ENCODE results near the gene WDR45B. TPM values are rescaled to one million over a fixed set of nuclear protein-coding genes. Genes with fewer than 3 reads are reported as not detected.

Gene WDR45B
- total RNA-seq, 1 experiment from 2014 or later = 96.5 TPM

- TF ChIP-seq NFE2L1 (CRISPR knock-in tag; IDR thresholded peaks at IDR 0.05) (no peak), E2F5 (CRISPR knock-in tag; IDR thresholded peaks at IDR 0.05) (no peak), PRDM15 (CRISPR knock-in tag; IDR thresholded peaks at IDR 0.05) (no peak)
Observed at GRCh38 chr17:82632451-82632850, 15.8 kb downstream of the WDR45B start (continued).

- H3K36me3 Mint-ChIP-seq = peaks cover 39% of the 10 kb centered on the region
- H3K9me3 Mint-ChIP-seq = no peaks in the 10 kb centered on the region
- H3K4me1 Mint-ChIP-seq = no peaks in the 10 kb centered on the region
- no peaks in the 10 kb centered on the region for H3K27me3 Mint-ChIP-seq (ENCODE audit: low read depth)
- DNase-seq (ENCODE audit: low spot score) = no peak
- TF ChIP-seq ZNF317 (CRISPR knock-in tag; IDR thresholded peaks at IDR 0.05; ENCODE audit: borderline replicate concordance, low read depth) (no peak), ATF2 (CRISPR knock-in tag; IDR thresholded peaks at IDR 0.05; ENCODE audit: borderline replicate concordance, low read depth) (no peak), ZNF512 (CRISPR knock-in tag; IDR thresholded peaks at IDR 0.05; ENCODE audit: borderline replicate concordance) (no peak), NFE2L1 (CRISPR knock-in tag; IDR thresholded peaks at IDR 0.05) (no peak), SMAD3 (CRISPR knock-in tag; IDR thresholded peaks at IDR 0.05; ENCODE audit: borderline replicate concordance) (no peak), CBFB (CRISPR knock-in tag; IDR thresholded peaks at IDR 0.05; ENCODE audit: low read depth) (no peak), PRDM15 (CRISPR knock-in tag; IDR thresholded peaks at IDR 0.05) (no peak), AFF4 (CRISPR knock-in tag; IDR thresholded peaks at IDR 0.05; ENCODE audit: borderline replicate concordance) (no peak), ZNF423 (CRISPR knock-in tag; IDR thresholded peaks at IDR 0.05) (no peak), SOX15 (CRISPR knock-in tag; IDR thresholded peaks at IDR 0.05) (no peak), MXD4 (CRISPR knock-in tag; IDR thresholded peaks at IDR 0.05; ENCODE audit: borderline replicate concordance) (no peak), IRF2 (CRISPR knock-in tag; IDR thresholded peaks at IDR 0.05; ENCODE audit: borderline replicate concordance, low read depth) (no peak), ATF1 (CRISPR knock-in tag; IDR thresholded peaks at IDR 0.05) (no peak), FOXP4 (CRISPR knock-in tag; IDR thresholded peaks at IDR 0.05) (no peak)
- no peak overlapping the region for H3K4me3 Mint-ChIP-seq
- no peak overlapping the region for H3K27ac Mint-ChIP-seq
- no peak for ATAC-seq
- CTCF ChIA-PET = no interaction called here
- POLR2A ChIA-PET = no interaction called here
Observed at GRCh38 chr17:82631544-82631943, 16.7 kb downstream of the WDR45B start.
